SK-N-SH (cell line): ENCODE measurements around the gene CFAP74. TPM values are rescaled to one million over a fixed set of nuclear protein-coding genes. Genes with fewer than 3 reads are reported as not detected.
A peak's percentile ranks its signal among the peaks of the same experiment; 100 is the strongest.

Experiments
- CTCF ChIA-PET: fragments of 300-600, 350-600 bp; formaldehyde crosslinking; extraction: SDS; loops from one replicate; lab custom pipeline; 2021; lab: Yijun Ruan, JAX
- POLR2A ChIA-PET: fragments of 350-600 bp; sonication (Branson Sonifier 250); formaldehyde crosslinking; extraction: SDS; loops from one replicate; lab custom pipeline; 2020; ENCODE audit warnings: antibody characterized with exemption, inconsistent platforms; lab: Yijun Ruan, JAX
- DNase-seq: peaks from one replicate; pipeline ENCODE4 v3.0.0; 2012
- H2AFZ ChIP-seq: fragments of 200-600 bp; sonication (generic); 2 replicates; pipeline ENCODE4 v1.8.1; 2016; ENCODE audit warnings: antibody characterized with exemption, mild to moderate bottlenecking, low read depth
- H3F3A ChIP-seq: fragments of 200-600 bp; sonication (generic); replicated peaks from 2 replicates; pipeline ENCODE3; 2016; ENCODE audit warnings: antibody characterized with exemption, mild to moderate bottlenecking; ENCODE audit not compliant: insufficient read depth
- H3K27ac ChIP-seq, 2 experiments: fragments of 200-500 bp in 1 of 2; fragments of 200-600 bp in 1 of 2; sonication (Bioruptor generic) in 1 of 2; sonication (generic), shearing (Covaris generic) in 1 of 2; 2 replicates each; pipeline versions ENCODE4 v1.5.1 to v1.6.1; 2014 to 2016; ENCODE audit warnings: low read depth in 2 of 2, inconsistent platforms in 1 of 2, low read length in 1 of 2, mild to moderate bottlenecking in 1 of 2, mixed read lengths in 1 of 2
- H3K27me3 ChIP-seq: fragments of 200-600 bp; sonication (generic), shearing (Covaris generic); 2 replicates; pipeline ENCODE4 v1.6.1; 2016; ENCODE audit warnings: mixed run types; ENCODE audit not compliant: insufficient read depth
- H3K36me3 ChIP-seq, 2 experiments: fragments of 200-500 bp in 1 of 2; fragments of 200-600 bp in 1 of 2; sonication (Bioruptor generic) in 1 of 2; sonication (generic) in 1 of 2; replicated peaks in 1 of 2; 2 replicates each; pipeline versions ENCODE3 to v1.5.1; 2014 to 2016; ENCODE audit warnings: low read length in 1 of 2, mild to moderate bottlenecking in 1 of 2; ENCODE audit not compliant: insufficient read depth in 2 of 2, control insufficient read depth in 1 of 2
- H3K4me1 ChIP-seq, 2 experiments: fragments of 200-500 bp in 1 of 2; fragments of 200-600 bp in 1 of 2; sonication (Bioruptor generic) in 1 of 2; sonication (generic), shearing (Covaris generic) in 1 of 2; 2 replicates each; pipeline versions ENCODE4 v1.5.1 to v1.6.1; 2014 to 2016; ENCODE audit warnings: low read depth in 1 of 2, low read length in 1 of 2, mixed run types in 1 of 2; ENCODE audit not compliant: insufficient read depth in 2 of 2, control insufficient read depth in 1 of 2
- H3K4me2 ChIP-seq: fragments of 200-600 bp; sonication (generic), shearing (Covaris generic); 2 replicates; pipeline ENCODE4 v1.6.1; 2017; ENCODE audit warnings: mixed run types
- H3K4me3 ChIP-seq, 2 experiments: fragments of 200-500 bp in 1 of 2; fragments of 200-600 bp in 1 of 2; sonication (Bioruptor generic) in 1 of 2; sonication (generic), shearing (Covaris generic) in 1 of 2; 2 replicates each; pipeline versions ENCODE4 v1.5.1 to v1.8.1; 2014 to 2016; ENCODE audit warnings: low read depth in 2 of 2, inconsistent platforms in 1 of 2, low read length in 1 of 2, mild to moderate bottlenecking in 1 of 2, mixed read lengths in 1 of 2, moderate library complexity in 1 of 2
- H3K79me2 ChIP-seq: fragments of 200-600 bp; sonication (generic); 2 replicates; pipeline ENCODE4 v1.8.1; 2017; ENCODE audit warnings: mild to moderate bottlenecking; ENCODE audit not compliant: insufficient read depth
- H3K9ac ChIP-seq: fragments of 200-600 bp; sonication (generic); 2 replicates; pipeline ENCODE4 v1.6.1; 2017; ENCODE audit warnings: mixed run types
- H3K9me2 ChIP-seq: fragments of 200-600 bp; sonication (generic); 2 replicates; pipeline ENCODE4 v1.6.1; 2017; ENCODE audit warnings: mixed run types
- H3K9me3 ChIP-seq: fragments of 200-600 bp; sonication (generic); 2 replicates; pipeline ENCODE4 v1.6.1; 2017; ENCODE audit warnings: mixed run types, mild to moderate bottlenecking, moderate library complexity
- H4K20me1 ChIP-seq: fragments of 200-600 bp; sonication (generic); 2 replicates; pipeline ENCODE4 v1.6.1; 2017; ENCODE audit warnings: mild to moderate bottlenecking, mixed run types; ENCODE audit not compliant: insufficient read depth
- EP300 ChIP-seq, 2 experiments: IDR thresholded peaks; 2 replicates each; pipeline versions ENCODE4 v1.4.0 to v1.6.1; 2012; ENCODE audit warnings: borderline replicate concordance in 1 of 2, low read depth in 1 of 2, low read length in 1 of 2
- FOXJ3 ChIP-seq: sonication (generic); formaldehyde crosslinking; IDR thresholded peaks from 2 replicates; pipeline ENCODE4 v1.5.1; 2020; ENCODE audit warnings: mild to moderate bottlenecking, missing genetic modification reagents
- MXI1 ChIP-seq: IDR thresholded peaks from 2 replicates; pipeline ENCODE4 v1.6.1; 2012; ENCODE audit warnings: mild to moderate bottlenecking, low read depth, low read length, improper control_type of control experiment
- NFIC ChIP-seq: IDR thresholded peaks from 2 replicates; pipeline ENCODE4 v1.4.0; 2012; ENCODE audit warnings: borderline replicate concordance
- RAD21 ChIP-seq: IDR thresholded peaks from 2 replicates; pipeline ENCODE4 v1.6.1; 2012; ENCODE audit warnings: mild to moderate bottlenecking, low read length
- RCOR1 ChIP-seq: fragments of 150-350 bp; IDR thresholded peaks from 2 replicates; pipeline ENCODE4 v1.6.1; 2017; ENCODE audit warnings: antibody characterized with exemption, low read length
- RFX5 ChIP-seq: IDR thresholded peaks from 2 replicates; pipeline ENCODE4 v1.6.1; 2012; ENCODE audit warnings: mild to moderate bottlenecking, improper control_type of control experiment, low read length
- TAF1 ChIP-seq: IDR thresholded peaks from 2 replicates; pipeline ENCODE4 v1.6.1; 2012; ENCODE audit warnings: low read depth, mild to moderate bottlenecking, low read length, moderate library complexity, borderline replicate concordance
- TEAD4 ChIP-seq: IDR thresholded peaks from 2 replicates; pipeline ENCODE4 v1.4.0; 2012; ENCODE audit warnings: mild to moderate bottlenecking, borderline replicate concordance; ENCODE audit not compliant: insufficient read depth
- WGBS: methylation state at CpG from one replicate; pipeline ENCODE4 v1.1.6; 2017; ENCODE audit warnings: low lambda C conversion rate; 5-methylcytosine and 5-hydroxymethylcytosine counted together
- polyA plus RNA-seq, 3 experiments: library from polyadenylated mRNA; depleted of rRNA; stranded (reverse); fragments of >200 nt; gene quantifications; 2 replicates each; pipeline ENCODE4 v1.2.3, GENCODE V29; 2012
- TF ChIP-seq, protein P1 (sequence below): IDR thresholded peaks from 2 replicates; pipeline ENCODE4 v1.6.1; 2012; ENCODE audit warnings: mild to moderate bottlenecking, low read depth, low read length, moderate library complexity
- TF ChIP-seq, protein P2 (sequence below): IDR thresholded peaks from 2 replicates; pipeline ENCODE4 v1.4.0; 2012; ENCODE audit warnings: low read depth, borderline replicate concordance
- TF ChIP-seq, protein P3 (sequence below): fragments of 150-350 bp; IDR thresholded peaks from 2 replicates; pipeline ENCODE4 v1.6.1; 2016; ENCODE audit warnings: mild to moderate bottlenecking, low read depth, low read length

CFAP74 gene
- polyA plus RNA-seq, 1 of the 3 experiments (the other 2 are of a cell fraction), result not detected

GRCh38 chr1:2050793-2051682 lies 47.5 kb upstream of the CFAP74 start:
- DNase-seq, result no peak
- Histone ChIP-seq H3K4me3 (peak overlapping the region; percentile 32 to 70; a peak in 3 of 4 replicates), H3K4me2 (no peak overlapping the region), H3K9me2 (no peaks in the 10 kb centered on the region), H3K9ac (0 out of 2 replicates have a peak overlapping the region, but pooled peaks have one; percentile 14), H3K27me3 (no peaks in the 10 kb centered on the region), H3K79me2 (no peaks in the 10 kb centered on the region), H2AFZ (peak overlapping the region; percentile 51; the same call in 1 of the 2 replicates), H3K9me3 (no peaks in the 10 kb centered on the region), H4K20me1 (no peaks in the 10 kb centered on the region), H3K4me1 (peaks cover 0 to 17% of the 10 kb centered on the region in 2 experiments; a peak in 1 of 4 replicates), H3K36me3 (no peaks in the 10 kb centered on the region), H3K27ac (no peak overlapping the region; a peak in 1 of 4 replicates), H3F3A (no peaks in the 10 kb centered on the region)
- ChIA-PET CTCF (interaction anchor here (0.7 to 4.5 kb wide), 6 partner anchors 25 to 110 kb away, joined by 3 to 35 read pairs (median 4); no protein-coding TSS in a partner anchor), POLR2A (no interaction called here)
- TF ChIP-seq EP300 (IDR thresholded peaks at IDR 0.05; ENCODE audit: borderline replicate concordance in 1 of 2, low read depth in 1 of 2, low read length in 1 of 2), result no peak
- TF ChIP-seq, protein P1, sequence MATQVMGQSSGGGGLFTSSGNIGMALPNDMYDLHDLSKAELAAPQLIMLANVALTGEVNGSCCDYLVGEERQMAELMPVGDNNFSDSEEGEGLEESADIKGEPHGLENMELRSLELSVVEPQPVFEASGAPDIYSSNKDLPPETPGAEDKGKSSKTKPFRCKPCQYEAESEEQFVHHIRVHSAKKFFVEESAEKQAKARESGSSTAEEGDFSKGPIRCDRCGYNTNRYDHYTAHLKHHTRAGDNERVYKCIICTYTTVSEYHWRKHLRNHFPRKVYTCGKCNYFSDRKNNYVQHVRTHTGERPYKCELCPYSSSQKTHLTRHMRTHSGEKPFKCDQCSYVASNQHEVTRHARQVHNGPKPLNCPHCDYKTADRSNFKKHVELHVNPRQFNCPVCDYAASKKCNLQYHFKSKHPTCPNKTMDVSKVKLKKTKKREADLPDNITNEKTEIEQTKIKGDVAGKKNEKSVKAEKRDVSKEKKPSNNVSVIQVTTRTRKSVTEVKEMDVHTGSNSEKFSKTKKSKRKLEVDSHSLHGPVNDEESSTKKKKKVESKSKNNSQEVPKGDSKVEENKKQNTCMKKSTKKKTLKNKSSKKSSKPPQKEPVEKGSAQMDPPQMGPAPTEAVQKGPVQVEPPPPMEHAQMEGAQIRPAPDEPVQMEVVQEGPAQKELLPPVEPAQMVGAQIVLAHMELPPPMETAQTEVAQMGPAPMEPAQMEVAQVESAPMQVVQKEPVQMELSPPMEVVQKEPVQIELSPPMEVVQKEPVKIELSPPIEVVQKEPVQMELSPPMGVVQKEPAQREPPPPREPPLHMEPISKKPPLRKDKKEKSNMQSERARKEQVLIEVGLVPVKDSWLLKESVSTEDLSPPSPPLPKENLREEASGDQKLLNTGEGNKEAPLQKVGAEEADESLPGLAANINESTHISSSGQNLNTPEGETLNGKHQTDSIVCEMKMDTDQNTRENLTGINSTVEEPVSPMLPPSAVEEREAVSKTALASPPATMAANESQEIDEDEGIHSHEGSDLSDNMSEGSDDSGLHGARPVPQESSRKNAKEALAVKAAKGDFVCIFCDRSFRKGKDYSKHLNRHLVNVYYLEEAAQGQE, result no peak
- no peak for TF ChIP-seq RFX5
- no peak for TF ChIP-seq TAF1
- TF ChIP-seq RCOR1, result no peak
- no peak for TF ChIP-seq MXI1
- TF ChIP-seq, protein P2, sequence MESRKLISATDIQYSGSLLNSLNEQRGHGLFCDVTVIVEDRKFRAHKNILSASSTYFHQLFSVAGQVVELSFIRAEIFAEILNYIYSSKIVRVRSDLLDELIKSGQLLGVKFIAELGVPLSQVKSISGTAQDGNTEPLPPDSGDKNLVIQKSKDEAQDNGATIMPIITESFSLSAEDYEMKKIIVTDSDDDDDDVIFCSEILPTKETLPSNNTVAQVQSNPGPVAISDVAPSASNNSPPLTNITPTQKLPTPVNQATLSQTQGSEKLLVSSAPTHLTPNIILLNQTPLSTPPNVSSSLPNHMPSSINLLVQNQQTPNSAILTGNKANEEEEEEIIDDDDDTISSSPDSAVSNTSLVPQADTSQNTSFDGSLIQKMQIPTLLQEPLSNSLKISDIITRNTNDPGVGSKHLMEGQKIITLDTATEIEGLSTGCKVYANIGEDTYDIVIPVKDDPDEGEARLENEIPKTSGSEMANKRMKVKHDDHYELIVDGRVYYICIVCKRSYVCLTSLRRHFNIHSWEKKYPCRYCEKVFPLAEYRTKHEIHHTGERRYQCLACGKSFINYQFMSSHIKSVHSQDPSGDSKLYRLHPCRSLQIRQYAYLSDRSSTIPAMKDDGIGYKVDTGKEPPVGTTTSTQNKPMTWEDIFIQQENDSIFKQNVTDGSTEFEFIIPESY, result no peak
- WGBS, result 43% methylated on average over 24 of the region's 84 CpGs

DNA sequence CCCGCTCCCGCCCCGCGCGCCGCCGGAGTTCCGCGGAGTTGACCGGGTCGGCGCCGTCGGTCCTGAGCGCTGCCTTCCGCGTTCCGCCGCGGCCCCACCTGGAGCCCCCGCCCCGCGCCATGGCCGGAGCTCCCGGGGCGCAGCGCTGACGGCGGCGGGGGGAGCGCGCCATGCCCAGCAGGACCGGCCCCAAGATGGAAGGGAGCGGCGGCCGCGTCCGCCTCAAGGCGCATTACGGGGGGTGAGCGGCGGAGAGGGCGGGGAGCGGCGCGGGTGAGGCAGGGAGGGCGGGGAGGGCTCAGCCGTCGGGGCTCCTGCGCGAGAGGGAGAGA lies 46.8 kb upstream of the CFAP74 start:
- Histone ChIP-seq H3K9ac (0 out of 2 replicates have a peak overlapping the region, but pooled peaks have one; percentile 14), H3F3A (no peaks in the 10 kb centered on the region), H3K36me3 (no peaks in the 10 kb centered on the region), H3K9me3 (no peaks in the 10 kb centered on the region), H3K27me3 (no peaks in the 10 kb centered on the region), H3K4me3 (peak overlapping the region; percentile 32 to 70; a peak in 3 of 4 replicates), H2AFZ (peak overlapping the region; percentile 51; the same call in 1 of the 2 replicates), H3K4me2 (no peak overlapping the region), H3K4me1 (peaks cover 0 to 17% of the 10 kb centered on the region in 2 experiments; a peak in 1 of 4 replicates), H3K27ac (peak overlapping the region in 1 of 2 experiments; percentile 34; a peak in 1 of 4 replicates), H4K20me1 (no peaks in the 10 kb centered on the region), H3K79me2 (no peaks in the 10 kb centered on the region), H3K9me2 (no peaks in the 10 kb centered on the region)
- CTCF ChIA-PET, result interaction anchor here (0.9 to 4.5 kb wide), 6 partner anchors 68 to 109 kb away, joined by 3 to 35 read pairs (median 4); no protein-coding TSS in a partner anchor
- TF ChIP-seq RFX5 (no peak), RAD21 (no peak), FOXJ3 (no peak), TEAD4 (no peak), NFIC (no peak)
- TF ChIP-seq, protein P3, sequence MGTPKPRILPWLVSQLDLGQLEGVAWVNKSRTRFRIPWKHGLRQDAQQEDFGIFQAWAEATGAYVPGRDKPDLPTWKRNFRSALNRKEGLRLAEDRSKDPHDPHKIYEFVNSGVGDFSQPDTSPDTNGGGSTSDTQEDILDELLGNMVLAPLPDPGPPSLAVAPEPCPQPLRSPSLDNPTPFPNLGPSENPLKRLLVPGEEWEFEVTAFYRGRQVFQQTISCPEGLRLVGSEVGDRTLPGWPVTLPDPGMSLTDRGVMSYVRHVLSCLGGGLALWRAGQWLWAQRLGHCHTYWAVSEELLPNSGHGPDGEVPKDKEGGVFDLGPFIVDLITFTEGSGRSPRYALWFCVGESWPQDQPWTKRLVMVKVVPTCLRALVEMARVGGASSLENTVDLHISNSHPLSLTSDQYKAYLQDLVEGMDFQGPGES, result no peak
- no CpG with 5 or more reads among the region's 51 CpGs for WGBS
- POLR2A ChIA-PET, result interaction anchor here (1.4 kb wide), 1 partner anchor 10 kb away, joined by 3 read pairs; no protein-coding TSS in a partner anchor
- peak; percentile 83 for DNase-seq
